ENCODE results near the gene NOL7. TPM values are rescaled to one million over a fixed set of nuclear protein-coding genes. Genes with fewer than 3 reads are reported as not detected.

Gene NOL7
- 61.4 and 79.5 TPM in 2 replicates for total RNA-seq (ENCODE audit: low replicate concordance)

- H3K4me1 ChIP-seq = peaks cover 21% of the 10 kb centered on the region
- H3K27me3 ChIP-seq = no peaks in the 10 kb centered on the region
- H3F3A ChIP-seq (ENCODE audit: low read depth) = peaks cover 22% of the 10 kb centered on the region
- H3K9ac ChIP-seq = peak within 1 kb of the TSS; percentile 80
- Mint-ChIP-seq H3K9me3 (no peaks in the 10 kb centered on the region), H3K27ac (peak within 1 kb of the TSS; percentile 78), H3K4me3 (peak within 1 kb of the TSS; percentile 97), H3K36me3 (peaks cover 13% of the 10 kb centered on the region), H3K4me1 (peaks cover 32% of the 10 kb centered on the region), H3K27me3 (ENCODE audit: insufficient read depth, low read depth) (peaks cover 11% of the 10 kb centered on the region)
- no peaks in the 10 kb centered on the region for H3K9me3 ChIP-seq (ENCODE audit: low read depth)
- TF ChIP-seq EZH2phosphoT487 (IDR thresholded peaks at IDR 0.05) (no peak), CTCF (IDR thresholded peaks at IDR 0.05) (peak; percentile 81)
- H3K79me2 ChIP-seq (ENCODE audit: low read depth) = peaks cover 36% of the 10 kb centered on the region
- peak within 1 kb of the TSS; percentile 87 for H2AFZ ChIP-seq (replicated peaks)
- H3K4me2 ChIP-seq = peak within 1 kb of the TSS; percentile 90
- peak; percentile 99 for DNase-seq (ENCODE audit: low spot score)
- peaks cover 14% of the 10 kb centered on the region for H4K20me1 ChIP-seq (ENCODE audit: low read depth)
- H3K36me3 ChIP-seq = peaks cover 18% of the 10 kb centered on the region
- H3K4me3 ChIP-seq = peak within 1 kb of the TSS; percentile 96
- peak within 1 kb of the TSS; percentile 8 for H3K27ac ChIP-seq
These were observed at the start of gene NOL7 for GRCh38 chr6:13614926-13615791. TSS of gene NOL7 (plus strand) at chr6:13615335. CDS start at chr6:13615359, 24 bp downstream.

- Histone ChIP-seq H4K20me1 (ENCODE audit: low read depth) (no peaks in the 10 kb centered on the region), H3K9ac (no peak overlapping the region), H3K9me3 (ENCODE audit: low read depth) (no peaks in the 10 kb centered on the region), H3K4me2 (no peak overlapping the region), H3K36me3 (no peaks in the 10 kb centered on the region), H3K4me1 (no peaks in the 10 kb centered on the region), H3K4me3 (no peak overlapping the region), H3K79me2 (ENCODE audit: low read depth) (no peaks in the 10 kb centered on the region), H3K27me3 (no peaks in the 10 kb centered on the region), H3K27ac (no peak overlapping the region), H3F3A (ENCODE audit: low read depth) (peaks cover 2% of the 10 kb centered on the region), H2AFZ (replicated peaks) (no peak overlapping the region)
- no peak overlapping the region for H3K4me3 Mint-ChIP-seq
- no peak overlapping the region for H3K27ac Mint-ChIP-seq
- peaks cover 4% of the 10 kb centered on the region for H3K27me3 Mint-ChIP-seq (ENCODE audit: insufficient read depth, low read depth)
- H3K9me3 Mint-ChIP-seq = no peaks in the 10 kb centered on the region
- no peak for DNase-seq (ENCODE audit: low spot score)
- no peak for TF ChIP-seq CTCF (IDR thresholded peaks at IDR 0.05)
- TF ChIP-seq EZH2phosphoT487 (IDR thresholded peaks at IDR 0.05) = no peak
- TF ChIP-seq EZH2 (IDR thresholded peaks at IDR 0.05) = no peak
- no peaks in the 10 kb centered on the region for H3K36me3 Mint-ChIP-seq
- peaks cover 10% of the 10 kb centered on the region for H3K4me1 Mint-ChIP-seq
These were observed 49.2 kb upstream of the NOL7 start for GRCh38 chr6:13565921-13566320.

DNA sequence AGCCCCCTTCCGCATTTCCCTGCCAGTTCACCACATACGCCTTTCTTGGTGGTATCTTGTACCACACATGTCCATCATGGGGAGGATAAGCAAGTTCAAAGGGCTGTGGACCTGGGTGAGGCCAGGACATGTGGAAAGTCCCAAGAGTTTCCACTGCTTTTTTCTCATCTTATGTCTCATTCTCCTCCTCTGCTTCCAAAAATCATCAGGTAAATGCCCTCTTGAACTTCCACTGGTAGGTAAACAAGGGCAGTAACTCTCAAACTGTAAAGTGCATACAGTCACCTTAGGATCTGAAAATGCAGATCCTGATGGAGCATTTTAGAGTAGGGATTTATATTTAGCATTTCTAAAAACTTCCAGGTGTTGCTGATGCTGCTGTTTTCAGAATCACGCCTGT is 48.6 kb upstream of the NOL7 start:
- DNase-seq (ENCODE audit: low spot score) = no peak
- H3K27ac ChIP-seq = no peak overlapping the region
- no peaks in the 10 kb centered on the region for H3K36me3 Mint-ChIP-seq
- H3K9ac ChIP-seq = no peak overlapping the region
- H3K4me2 ChIP-seq = no peak overlapping the region
- peaks cover 6% of the 10 kb centered on the region for H3K4me1 Mint-ChIP-seq
- H3K27ac Mint-ChIP-seq = no peak overlapping the region
- no peak overlapping the region for H2AFZ ChIP-seq (replicated peaks)
- peaks cover 6% of the 10 kb centered on the region for H3K27me3 Mint-ChIP-seq (ENCODE audit: insufficient read depth, low read depth)
- H3F3A ChIP-seq (ENCODE audit: low read depth) = no peaks in the 10 kb centered on the region
- no peak overlapping the region for H3K4me3 ChIP-seq
- TF ChIP-seq EZH2 (IDR thresholded peaks at IDR 0.05) = no peak
- no peak for TF ChIP-seq CTCF (IDR thresholded peaks at IDR 0.05)
- TF ChIP-seq EZH2phosphoT487 (IDR thresholded peaks at IDR 0.05) = no peak
- H3K4me3 Mint-ChIP-seq = no peak overlapping the region
- no peaks in the 10 kb centered on the region for H3K9me3 ChIP-seq (ENCODE audit: low read depth)
- no peaks in the 10 kb centered on the region for H3K27me3 ChIP-seq
- H3K79me2 ChIP-seq (ENCODE audit: low read depth) = no peaks in the 10 kb centered on the region
- H3K36me3 ChIP-seq = no peaks in the 10 kb centered on the region
- H4K20me1 ChIP-seq (ENCODE audit: low read depth) = no peaks in the 10 kb centered on the region
- no peaks in the 10 kb centered on the region for H3K9me3 Mint-ChIP-seq
- no peaks in the 10 kb centered on the region for H3K4me1 ChIP-seq

All from neural progenitor cell (in vitro differentiated cells).